Hematopoietic multipotent progenitor cell (in vitro differentiated cells): Measurements from ENCODE around the gene TJP2. TPM values are rescaled to one million over a fixed set of nuclear protein-coding genes. Genes with fewer than 3 reads are reported as not detected.

ENCODE experiments used
- DNase-seq, 3 donors: peaks; one replicate each; pipeline ENCODE4 v3.0.0-alpha.2; 2011 to 2015; ENCODE audit warnings: low read depth in 2 of 3, low spot score in 2 of 3
- total RNA-seq: library from RNA; depleted of rRNA; stranded (reverse); fragments of >200 nt; gene quantifications from one replicate; pipeline ENCODE4 v1.2.3, GENCODE V29; 2012

Gene TJP2
- total RNA-seq, 1 donor, result 34.7 TPM

GRCh38 chr9:69188975-69189374 is 14.9 kb downstream of the TJP2 start:
- DNase-seq, result no peak

DNA sequence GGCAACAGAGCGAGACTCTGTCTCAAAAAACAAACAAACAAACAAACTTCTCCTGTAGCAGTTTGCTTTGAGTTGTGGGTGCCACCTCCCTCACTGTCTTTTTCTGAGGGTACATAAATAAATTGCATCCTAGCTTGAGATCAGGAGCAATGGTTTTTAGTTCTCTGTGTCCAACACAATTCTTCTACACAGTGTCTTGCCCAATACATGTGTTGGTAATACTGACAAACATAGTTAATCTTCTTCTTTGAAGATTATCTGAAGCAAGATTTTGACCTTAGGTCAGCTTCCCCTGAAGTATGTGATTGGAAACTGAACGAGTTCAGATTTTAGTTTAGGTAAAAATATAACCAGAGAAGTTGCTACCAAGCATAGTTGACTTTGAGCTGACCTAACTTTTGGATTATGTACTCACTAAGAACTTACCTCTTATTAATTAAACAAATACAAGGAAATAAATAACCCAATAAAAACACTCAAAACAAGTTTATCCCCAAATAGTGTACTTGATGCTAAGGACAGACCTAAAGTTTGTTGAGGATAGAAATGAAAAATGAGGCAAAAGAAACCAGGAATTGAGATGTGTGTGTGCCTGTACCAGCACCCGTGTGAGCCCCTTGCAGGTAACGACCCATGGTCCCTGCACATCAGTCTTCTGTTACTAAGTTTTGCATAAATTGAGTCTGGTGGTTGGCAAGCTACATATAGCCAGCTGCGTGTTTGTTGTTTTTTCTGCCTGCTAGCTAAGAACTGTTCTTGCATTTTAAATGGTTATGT is 16.2 kb downstream of the TJP2 start:
- DNase-seq, result no peak

- no peak for DNase-seq
These were observed 16.7 kb downstream of the TJP2 start for GRCh38 chr9:69190863-69191181.

GRCh38 chr9:69191231-69191630 is 17.2 kb downstream of the TJP2 start:
- DNase-seq, result no peak

- DNase-seq, result no peak
These were observed 18.1 kb downstream of the TJP2 start for GRCh38 chr9:69192214-69192613.

DNA sequence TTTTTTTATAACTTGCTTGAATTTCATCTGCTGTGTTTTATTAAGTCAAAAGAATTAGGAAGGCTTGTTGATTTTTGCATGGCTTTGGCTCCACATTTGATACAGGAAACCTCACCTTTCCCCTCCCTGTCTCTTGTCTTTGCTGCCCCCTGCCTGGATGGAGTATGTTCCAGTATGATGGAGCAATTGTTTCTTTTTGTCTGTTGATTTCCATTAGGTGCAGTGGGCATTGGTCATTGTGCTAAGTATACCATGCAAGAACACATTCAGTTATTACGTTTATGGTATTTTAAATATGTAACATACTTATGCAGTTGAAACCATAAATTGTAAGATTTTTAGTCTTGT is 19.6 kb downstream of the TJP2 start:
- no peak for DNase-seq

DNA sequence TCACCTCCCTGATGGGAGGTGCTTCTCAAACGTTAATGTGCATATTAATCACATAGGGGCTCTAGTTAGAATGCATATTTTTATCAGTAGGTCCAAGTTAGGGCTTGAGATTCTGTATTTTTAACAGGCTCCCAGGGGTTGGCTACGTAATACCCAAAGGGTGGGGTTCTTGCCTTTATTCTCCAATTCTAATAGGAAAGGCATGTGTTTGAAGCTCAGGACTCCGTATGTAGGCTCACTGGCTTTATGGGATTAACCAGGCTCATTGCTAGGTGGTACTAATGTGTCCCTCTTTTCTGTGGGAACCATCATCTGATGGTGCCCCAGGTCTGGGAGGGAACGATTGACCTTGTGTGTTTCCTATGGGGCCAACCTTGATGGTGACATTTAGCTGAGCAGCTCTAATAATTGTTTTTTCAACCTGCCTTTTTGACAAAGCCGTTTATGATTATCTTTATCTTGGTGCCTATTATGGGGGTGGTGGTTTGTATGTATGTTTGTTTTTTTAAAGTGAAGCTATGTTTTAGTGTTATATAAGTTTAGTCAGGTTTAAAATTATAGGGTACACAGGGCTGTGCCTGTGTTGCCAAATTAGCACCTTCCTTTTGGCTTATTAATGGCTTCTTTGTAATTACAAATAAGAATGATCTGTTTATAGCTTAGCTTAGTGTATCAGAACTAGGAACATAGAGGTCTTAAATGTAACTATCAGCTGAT is 20.8 kb downstream of the TJP2 start:
- no peak for DNase-seq

GRCh38 chr9:69195668-69196067 is 21.6 kb downstream of the TJP2 start:
- DNase-seq, result no peak

DNA sequence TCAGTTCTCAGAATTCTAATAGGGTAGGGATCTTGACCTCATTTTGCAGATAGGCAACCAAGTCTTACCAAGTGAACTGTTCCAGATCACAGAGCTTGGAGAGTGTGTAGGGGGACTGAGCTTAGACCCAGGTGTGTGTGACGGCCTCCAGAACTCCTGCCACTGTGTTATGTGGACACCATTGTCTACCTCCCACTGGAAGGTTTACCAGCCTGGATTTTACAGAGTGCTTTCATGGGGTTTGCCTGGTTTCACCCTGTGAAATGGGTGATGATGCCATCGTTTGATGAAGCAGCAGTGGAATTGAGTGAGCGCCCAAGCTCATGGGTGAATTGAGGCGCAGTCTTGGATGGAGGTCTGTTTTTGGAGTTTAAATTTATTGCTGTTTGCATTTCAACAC is 23.6 kb downstream of the TJP2 start:
- no peak for DNase-seq

GRCh38 chr9:69198521-69199220 is 24.6 kb downstream of the TJP2 start:
- no peak for DNase-seq

GRCh38 chr9:69199769-69200470 is 25.8 kb downstream of the TJP2 start:
- DNase-seq, result peak in 2 of 3 donors; percentile 28 to 47

DNA sequence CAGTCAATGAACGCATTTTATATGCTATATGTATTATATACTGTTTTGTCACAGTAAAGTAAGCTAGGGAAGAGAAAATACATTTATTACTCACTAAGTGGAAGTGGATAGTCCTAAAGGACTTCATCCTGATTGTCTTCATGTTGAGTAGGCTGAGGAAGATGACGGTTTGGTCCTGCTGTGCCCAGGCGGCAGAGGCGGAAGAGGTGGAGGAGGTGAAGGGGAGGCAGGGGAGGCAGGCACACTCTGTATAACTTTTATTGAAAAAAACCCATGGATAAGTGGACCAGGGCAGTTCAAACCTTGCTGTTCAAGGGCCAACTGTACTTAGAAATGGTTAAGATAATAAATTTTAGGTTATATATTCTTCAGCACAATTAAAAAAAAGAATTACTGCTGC is 28.5 kb downstream of the TJP2 start:
- no peak for DNase-seq

GRCh38 chr9:69204326-69204725 is 30.2 kb downstream of the TJP2 start:
- DNase-seq, result no peak

DNA sequence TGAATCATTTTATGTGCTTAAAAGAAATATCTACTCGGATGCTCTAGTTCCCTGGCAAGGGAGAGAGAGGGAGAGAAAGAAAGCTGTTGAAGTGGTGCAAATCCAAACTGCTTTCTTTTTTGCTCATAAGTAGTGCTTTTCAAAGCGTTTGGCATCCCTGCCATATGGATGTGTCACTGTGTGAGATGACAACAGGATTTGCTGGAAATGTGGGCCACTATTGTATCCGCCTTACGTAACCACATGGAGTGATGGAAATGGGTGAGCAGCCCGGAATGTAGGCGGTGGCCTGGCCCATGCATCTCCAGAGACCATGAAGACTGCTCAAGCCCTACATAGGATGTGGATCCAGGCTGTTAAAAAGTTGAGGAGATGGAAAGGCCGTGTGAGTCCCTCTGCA is 30.8 kb downstream of the TJP2 start:
- DNase-seq, result no peak

GRCh38 chr9:69206047-69206446 is 32.0 kb downstream of the TJP2 start:
- no peak for DNase-seq

GRCh38 chr9:69207503-69207902 is 33.4 kb downstream of the TJP2 start:
- no peak for DNase-seq

GRCh38 chr9:69211424-69212036 is 37.5 kb downstream of the TJP2 start:
- DNase-seq, result no peak

DNA sequence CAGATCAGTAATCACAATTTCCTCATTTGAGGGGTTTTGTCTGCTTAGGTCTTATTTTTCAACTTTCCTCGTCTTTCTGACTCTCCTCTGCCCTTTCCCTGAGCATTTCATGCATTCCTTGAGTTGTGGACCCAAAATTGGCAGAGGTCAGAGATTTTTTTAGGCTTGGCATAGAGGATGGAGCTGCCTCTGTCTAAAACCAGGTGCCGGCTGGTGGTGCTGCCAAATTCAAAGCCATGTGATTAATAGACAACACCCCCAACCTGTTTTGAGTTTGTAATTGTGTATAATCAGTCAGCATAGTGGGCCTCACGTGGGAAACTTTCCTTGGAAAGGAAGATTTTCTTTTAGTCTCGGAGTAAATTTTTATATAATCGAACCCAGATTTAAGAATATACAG is 39.6 kb downstream of the TJP2 start:
- no peak for DNase-seq

DNA sequence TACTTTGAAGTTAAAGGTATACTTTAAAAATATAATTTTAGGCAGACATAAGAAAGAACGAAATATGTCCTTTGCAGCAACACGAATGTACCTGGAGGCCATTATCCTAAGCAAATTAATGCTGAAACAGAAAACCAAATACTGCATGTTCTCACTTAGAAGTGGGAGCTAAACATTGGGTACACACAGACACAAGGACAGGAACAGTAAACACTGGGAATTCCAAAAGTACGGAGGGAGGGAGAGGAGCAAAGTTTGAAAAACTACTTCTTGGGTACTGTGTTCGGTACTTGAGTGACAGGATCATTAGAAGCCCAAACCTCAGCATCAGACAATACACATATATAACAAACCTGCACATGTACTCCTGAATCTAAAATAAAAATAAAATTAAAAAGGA is 40.9 kb downstream of the TJP2 start:
- DNase-seq, result no peak

GRCh38 chr9:69215774-69216485 is 41.9 kb downstream of the TJP2 start:
- DNase-seq, result peak in 2 of 3 donors; percentile 67 to 85
